ENCODE data around the gene ABRAXAS1. TPM values are rescaled to one million over a fixed set of nuclear protein-coding genes. Genes with fewer than 3 reads are reported as not detected.

Gene ABRAXAS1
- total and polyA plus RNA-seq, 2 of the 13 experiments (the other 11 are each of a cell fraction or from before 2014, with no cell fraction given), result 14.1 to 14.7 TPM

GRCh38 chr4:83516042-83516772 is 31.3 kb upstream of the ABRAXAS1 start (continued):
- no peak for TF ChIP-seq ZBTB4 (CRISPR knock-in tag; IDR thresholded peaks at IDR 0.05; ENCODE audit: borderline replicate concordance)
- TF ChIP-seq, protein P1, sequence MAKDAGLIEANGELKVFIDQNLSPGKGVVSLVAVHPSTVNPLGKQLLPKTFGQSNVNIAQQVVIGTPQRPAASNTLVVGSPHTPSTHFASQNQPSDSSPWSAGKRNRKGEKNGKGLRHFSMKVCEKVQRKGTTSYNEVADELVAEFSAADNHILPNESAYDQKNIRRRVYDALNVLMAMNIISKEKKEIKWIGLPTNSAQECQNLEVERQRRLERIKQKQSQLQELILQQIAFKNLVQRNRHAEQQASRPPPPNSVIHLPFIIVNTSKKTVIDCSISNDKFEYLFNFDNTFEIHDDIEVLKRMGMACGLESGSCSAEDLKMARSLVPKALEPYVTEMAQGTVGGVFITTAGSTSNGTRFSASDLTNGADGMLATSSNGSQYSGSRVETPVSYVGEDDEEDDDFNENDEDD (CRISPR knock-in tag; IDR thresholded peaks at IDR 0.05; ENCODE audit: borderline replicate concordance), result no peak
- TF ChIP-seq MXD4 (CRISPR knock-in tag; IDR thresholded peaks at IDR 0.05), result no peak
- no peak for TF ChIP-seq ZNF644 (CRISPR knock-in tag; IDR thresholded peaks at IDR 0.05; ENCODE audit: low read depth)
- no peak for TF ChIP-seq ZNF792 (CRISPR knock-in tag; IDR thresholded peaks at IDR 0.05)
- no peak for TF ChIP-seq ELF1 (CRISPR knock-in tag; IDR thresholded peaks at IDR 0.05)

GRCh38 chr4:83510442-83510841 is 25.5 kb upstream of the ABRAXAS1 start:
- no peak for FAIRE-seq
- no peak overlapping the region for H3K4me2 ChIP-seq (ENCODE audit: low read depth, low read length)
- no peaks in the 10 kb centered on the region for H4K20me1 ChIP-seq (ENCODE audit: insufficient read depth, low read length)
- H3K4me1 ChIP-seq (ENCODE audit: insufficient read depth, low read length), result no peaks in the 10 kb centered on the region
- H3K9me3 ChIP-seq (ENCODE audit: low read length), result no peaks in the 10 kb centered on the region
- no peak overlapping the region for H3K4me3 ChIP-seq (replicated peaks in 1 of 3; ENCODE audit: insufficient read depth in 1 of 3, low read depth in 2 of 3, low read length in 3 of 3)
- no peaks in the 10 kb centered on the region for H3K36me3 ChIP-seq (replicated peaks in 1 of 2; ENCODE audit: control insufficient read depth in 1 of 2, insufficient read depth in 2 of 2, low read length in 2 of 2)
- ATAC-seq, result no peak
- WGBS (ENCODE audit: low lambda C conversion rate), result 60% methylated on average over 3 of the region's 4 CpGs
- CTCF ChIA-PET (ENCODE audit: low intra/inter-chr PET ratio, low total read pairs), result interaction anchor here (5.8 kb wide), 1 partner anchor 130 kb away, joined by 51 read pairs; no protein-coding TSS in a partner anchor
- H3K9ac ChIP-seq (ENCODE audit: insufficient read depth, low read depth, low read length), result no peak overlapping the region
- in situ Hi-C loops (cut with HindIII; ENCODE audit: extremely low pct_ligation_motif_present, low pct_unique_long_range_greater_than_20kb), result loop anchor here (5.0 kb wide), 1 partner anchor 127 kb away; no protein-coding TSS in a partner anchor
- H2AFZ ChIP-seq (ENCODE audit: low read length), result no peak overlapping the region
- intact Hi-C loops (cut with micrococcal nuclease; ENCODE audit: unreplicated experiment), result no loop called here
- H3K79me2 ChIP-seq (ENCODE audit: insufficient read depth, low read length), result no peaks in the 10 kb centered on the region
- peaks cover 0 to 5% of the 10 kb centered on the region in 2 experiments; a peak in 2 of 5 replicates for H3K27me3 ChIP-seq (ENCODE audit: control insufficient read depth in 1 of 2, insufficient read depth in 2 of 2, low read length in 2 of 2)
- BruUV-seq (replicated peaks), result no TSS peak
- POLR2A ChIA-PET, result no interaction called here
- no peak for DNase-seq (ENCODE audit: low spot score)
- no peak overlapping the region for H3K27ac ChIP-seq (ENCODE audit: extremely low read length, insufficient read depth, low read length)
- TF ChIP-seq RORA (CRISPR knock-in tag; IDR thresholded peaks at IDR 0.05) (no peak), CSRNP1 (CRISPR knock-in tag; IDR thresholded peaks at IDR 0.05) (no peak), NFIC (IDR thresholded peaks at IDR 0.05; ENCODE audit: low read length) (no peak), CERS6 (CRISPR knock-in tag; IDR thresholded peaks at IDR 0.05) (no peak), SOX5 (CRISPR knock-in tag; IDR thresholded peaks at IDR 0.05; ENCODE audit: borderline replicate concordance) (no peak), RNF2 (conservative IDR thresholded peaks at IDR 0.05; ENCODE audit: low read depth) (no peak)
- TF ChIP-seq, protein P2, sequence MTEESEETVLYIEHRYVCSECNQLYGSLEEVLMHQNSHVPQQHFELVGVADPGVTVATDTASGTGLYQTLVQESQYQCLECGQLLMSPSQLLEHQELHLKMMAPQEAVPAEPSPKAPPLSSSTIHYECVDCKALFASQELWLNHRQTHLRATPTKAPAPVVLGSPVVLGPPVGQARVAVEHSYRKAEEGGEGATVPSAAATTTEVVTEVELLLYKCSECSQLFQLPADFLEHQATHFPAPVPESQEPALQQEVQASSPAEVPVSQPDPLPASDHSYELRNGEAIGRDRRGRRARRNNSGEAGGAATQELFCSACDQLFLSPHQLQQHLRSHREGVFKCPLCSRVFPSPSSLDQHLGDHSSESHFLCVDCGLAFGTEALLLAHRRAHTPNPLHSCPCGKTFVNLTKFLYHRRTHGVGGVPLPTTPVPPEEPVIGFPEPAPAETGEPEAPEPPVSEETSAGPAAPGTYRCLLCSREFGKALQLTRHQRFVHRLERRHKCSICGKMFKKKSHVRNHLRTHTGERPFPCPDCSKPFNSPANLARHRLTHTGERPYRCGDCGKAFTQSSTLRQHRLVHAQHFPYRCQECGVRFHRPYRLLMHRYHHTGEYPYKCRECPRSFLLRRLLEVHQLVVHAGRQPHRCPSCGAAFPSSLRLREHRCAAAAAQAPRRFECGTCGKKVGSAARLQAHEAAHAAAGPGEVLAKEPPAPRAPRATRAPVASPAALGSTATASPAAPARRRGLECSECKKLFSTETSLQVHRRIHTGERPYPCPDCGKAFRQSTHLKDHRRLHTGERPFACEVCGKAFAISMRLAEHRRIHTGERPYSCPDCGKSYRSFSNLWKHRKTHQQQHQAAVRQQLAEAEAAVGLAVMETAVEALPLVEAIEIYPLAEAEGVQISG (CRISPR knock-in tag; IDR thresholded peaks at IDR 0.05), result no peak

Data from HepG2 (cell line).